HG03159 (cell line): ENCODE measurements around the gene ATP6V0D1.

ENCODE experiments used
- ATAC-seq: cut with Tn5 transposase; IDR thresholded peaks from one replicate; pipeline ENCODE4 v1.9.1; 2021; ENCODE audit warnings: mild to moderate bottlenecking, moderate library complexity; ENCODE audit not compliant: unreplicated experiment

ATP6V0D1 gene

DNA sequence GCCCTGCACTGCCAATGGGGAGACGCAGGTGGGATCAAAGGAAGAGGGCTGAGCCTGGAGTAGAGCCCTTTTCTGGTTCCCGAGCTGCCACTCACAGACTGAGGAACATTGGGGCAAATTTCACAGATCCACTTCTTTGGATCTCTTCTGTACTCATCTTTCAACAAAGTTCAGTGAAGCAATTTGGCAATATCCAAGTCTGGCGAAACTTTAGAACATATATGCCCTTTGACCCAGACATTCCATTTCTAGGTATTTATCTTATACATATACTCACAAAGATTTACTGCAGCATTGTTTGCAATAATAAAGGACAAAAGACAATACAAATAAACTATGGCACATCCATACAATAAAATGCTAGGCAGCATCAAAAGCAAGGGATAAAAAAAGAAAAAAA, 69.6 kb downstream of the ATP6V0D1 start:
- ATAC-seq = no peak

- ATAC-seq = no peak
Measured at GRCh38 chr16:67409631-67410030, 71.3 kb downstream of the ATP6V0D1 start.

GRCh38 chr16:67407788-67408452, 73.0 kb downstream of the ATP6V0D1 start:
- ATAC-seq = no peak

- ATAC-seq = no peak
Measured at GRCh38 chr16:67407176-67407787, 73.7 kb downstream of the ATP6V0D1 start.

DNA sequence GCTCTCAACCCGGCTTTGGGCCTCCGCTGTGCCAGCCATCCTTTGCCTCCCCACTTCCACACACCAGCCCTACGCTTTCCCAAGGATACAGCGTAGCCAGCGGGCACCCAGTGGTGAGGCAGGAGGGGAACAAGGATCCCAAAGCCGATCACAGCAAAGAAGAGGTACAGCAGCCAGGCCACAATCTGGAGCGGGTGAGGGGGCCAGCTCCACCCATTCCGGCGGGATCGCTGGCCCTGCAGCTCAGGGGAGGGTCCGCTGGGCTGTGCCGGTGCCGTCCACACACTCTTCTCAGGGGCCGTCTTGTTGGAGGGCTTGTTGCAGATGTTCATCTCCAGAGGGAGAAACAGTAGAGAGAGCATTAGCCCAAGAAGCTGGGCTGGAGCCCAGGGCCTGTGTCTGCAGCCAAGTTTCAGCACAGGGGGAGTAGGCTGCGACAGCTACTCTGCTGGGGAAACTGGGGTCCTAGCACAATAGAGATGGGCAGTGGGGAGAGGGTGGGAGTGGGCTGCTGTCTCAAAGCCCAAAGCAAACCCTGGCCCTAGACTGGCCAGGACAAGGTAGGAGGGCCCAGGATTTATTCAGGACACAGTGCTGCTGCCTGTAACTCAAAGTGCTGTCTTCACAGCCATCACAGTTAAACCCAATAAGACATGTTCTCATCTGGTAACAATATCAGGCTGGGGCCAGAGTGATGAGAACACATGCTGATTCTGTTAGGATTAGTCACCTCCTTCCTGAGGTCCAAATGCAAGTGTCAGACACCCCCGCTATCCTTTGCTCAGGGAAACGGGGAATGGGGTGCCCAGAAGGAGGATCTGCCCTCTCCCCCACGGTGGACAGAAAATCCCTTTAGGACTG, 74.6 kb downstream of the ATP6V0D1 start:
- ATAC-seq = no peak

DNA sequence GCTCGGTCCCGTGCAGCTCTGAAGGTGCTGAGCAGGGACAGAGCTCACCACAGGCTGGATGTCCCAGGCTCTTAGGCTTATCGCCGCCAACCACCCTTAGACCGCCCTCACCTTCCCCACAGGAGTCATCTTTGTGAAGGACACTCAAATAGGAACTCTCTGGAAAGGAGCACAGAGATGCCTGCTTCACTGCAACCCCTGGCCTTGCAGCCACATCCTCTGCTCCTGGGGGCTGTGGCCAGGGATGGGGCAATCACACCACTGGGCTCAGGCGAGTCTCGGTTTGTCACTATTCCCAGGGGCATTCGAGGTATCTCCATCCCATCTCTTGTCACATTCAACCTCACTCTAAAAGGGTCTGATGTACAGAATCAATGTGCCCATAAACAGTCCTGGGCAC, 75.6 kb downstream of the ATP6V0D1 start:
- ATAC-seq = no peak

DNA sequence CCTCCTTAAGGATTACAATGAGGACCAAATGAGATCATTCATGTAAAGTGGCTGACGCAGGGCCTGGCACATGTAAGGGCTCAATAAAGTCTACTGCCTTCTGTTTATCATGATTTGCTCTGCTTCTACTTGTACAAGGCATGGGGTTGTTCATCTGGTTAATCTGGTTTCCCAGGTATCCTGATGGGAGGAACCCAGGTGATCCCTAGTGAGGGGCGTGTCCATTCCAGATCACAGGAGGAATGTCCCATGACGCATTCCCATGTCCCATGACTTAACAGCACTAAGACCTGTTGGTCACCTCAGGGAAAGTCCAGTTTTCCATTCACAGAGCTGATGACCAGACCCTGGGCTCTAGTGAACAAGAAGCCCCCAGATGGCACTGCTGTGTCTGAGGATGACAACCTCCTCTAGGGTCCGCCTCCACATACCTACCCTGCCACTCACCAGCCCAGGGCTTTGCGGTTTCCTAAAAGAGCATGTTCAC, 76.2 kb downstream of the ATP6V0D1 start:
- ATAC-seq = no peak

DNA sequence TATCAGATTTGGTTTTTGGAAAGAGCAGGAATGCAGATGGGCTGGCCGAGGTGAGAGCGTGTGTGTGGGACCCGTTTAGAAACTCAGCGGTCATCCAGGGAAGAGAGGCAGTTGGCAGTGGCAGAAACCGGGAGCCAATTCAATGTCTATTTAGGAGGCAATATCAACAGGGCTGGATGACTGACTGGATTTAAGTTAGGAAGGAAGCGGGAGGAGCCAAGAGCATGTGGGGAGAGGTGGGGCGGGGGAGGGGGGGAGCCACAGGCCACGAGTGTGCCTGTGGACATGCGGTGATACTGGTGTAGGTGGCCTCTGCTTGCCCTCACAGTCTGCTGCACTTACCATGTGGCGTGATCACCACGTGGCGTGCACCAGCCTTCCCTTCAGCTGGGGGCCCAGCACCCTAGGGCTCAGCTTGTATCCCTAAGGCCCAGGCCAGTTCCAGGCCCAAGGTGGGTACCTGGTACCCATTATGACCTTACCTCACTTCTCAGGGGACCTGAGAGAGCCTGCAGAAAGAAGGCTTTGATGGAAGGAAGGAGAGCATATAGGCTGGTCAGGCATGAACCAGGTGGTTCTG, 76.9 kb downstream of the ATP6V0D1 start:
- no peak for ATAC-seq

DNA sequence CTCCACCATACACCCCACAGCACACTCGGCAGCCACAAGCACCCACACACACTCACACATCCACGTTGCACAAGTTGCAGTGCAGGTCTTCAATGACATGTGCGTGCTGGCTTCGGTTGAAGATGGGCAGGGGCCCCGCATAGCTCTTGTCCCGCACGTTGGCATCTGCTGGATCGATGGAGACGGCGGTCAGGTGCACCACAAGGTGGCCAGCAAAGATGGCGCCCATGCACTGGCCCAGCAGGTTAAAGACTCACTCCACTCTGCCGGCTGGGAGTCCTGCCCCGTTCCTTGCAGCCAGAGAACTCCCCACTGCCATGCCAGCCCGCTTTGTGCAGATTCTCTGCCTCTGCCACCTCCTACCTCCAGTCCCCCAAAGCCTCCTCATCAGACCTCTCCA, 80.1 kb downstream of the ATP6V0D1 start:
- no peak for ATAC-seq

DNA sequence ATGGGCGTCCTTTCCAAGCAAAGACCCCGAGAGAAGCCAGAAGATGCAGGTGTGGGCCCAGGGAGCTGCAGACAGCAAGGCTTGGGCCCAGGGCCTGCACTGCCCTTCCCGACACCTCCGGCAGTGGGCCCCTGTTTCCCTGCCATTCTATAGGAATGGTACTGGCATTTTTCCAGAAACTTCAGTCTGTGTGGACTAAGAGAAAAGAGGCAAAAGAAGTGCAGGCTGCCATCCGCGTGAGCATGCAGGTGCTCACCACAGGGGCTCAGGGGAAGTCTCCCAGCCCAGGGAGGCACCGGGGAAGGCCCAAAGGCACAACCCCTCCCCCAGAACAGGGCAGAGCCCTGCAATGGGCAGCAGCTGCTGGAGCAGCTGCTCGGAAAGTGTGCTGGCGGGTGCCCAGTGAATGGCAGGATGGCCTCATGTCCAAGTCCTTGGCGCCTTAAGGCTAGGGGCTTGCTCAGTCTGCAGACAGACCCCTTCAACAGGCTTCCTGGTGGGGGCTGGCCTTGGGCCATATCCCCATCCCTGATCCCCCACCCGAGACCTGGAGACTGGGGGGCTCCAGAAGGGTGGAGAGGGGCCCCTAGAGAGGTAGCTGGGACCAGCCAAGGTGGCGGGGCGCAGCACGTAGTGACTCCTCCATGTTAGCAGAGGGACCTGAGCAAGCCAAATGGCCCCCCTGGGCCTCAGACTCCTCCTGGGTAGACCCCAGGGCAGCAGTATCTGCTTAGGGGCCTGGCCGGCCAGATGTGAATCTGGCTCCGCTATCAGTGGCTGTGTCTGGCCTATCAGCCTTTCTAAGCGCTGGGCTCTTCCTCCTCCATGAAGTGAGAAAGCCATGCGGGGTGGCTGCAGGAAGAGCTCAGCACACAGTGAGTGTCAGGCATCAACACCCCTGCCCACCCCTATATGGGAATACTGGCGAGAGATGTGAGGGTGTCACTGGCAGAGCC, 80.9 kb downstream of the ATP6V0D1 start:
- ATAC-seq = no peak

DNA sequence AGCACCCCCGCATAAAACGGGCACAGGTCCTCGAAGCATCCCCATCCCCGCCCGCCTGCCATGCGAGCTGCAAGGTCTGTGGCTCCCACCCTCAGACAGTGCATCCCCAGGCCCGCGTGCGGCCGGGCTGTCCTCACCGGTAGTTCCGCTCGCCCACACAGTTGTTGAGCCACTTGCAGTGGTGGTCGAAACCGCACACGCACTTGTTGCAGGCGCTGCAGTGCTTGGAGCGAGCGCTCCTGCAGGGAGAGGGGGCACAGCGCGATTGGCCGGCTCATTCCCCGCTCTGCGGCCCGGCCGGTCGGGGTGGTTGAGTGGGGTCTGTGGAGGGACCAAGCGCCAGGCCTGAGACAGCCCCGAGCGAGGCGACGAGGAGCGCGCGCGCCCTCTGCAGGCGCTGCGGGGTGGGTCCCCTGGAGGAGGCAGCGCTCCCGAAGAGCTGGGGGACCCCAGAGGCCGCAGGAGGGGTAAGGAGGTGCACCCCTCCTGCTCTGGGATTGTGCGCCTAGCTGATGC, 81.7 kb downstream of the ATP6V0D1 start:
- no peak for ATAC-seq

- ATAC-seq = no peak
Measured at GRCh38 chr16:67398546-67399217, 82.3 kb downstream of the ATP6V0D1 start.

- no peak for ATAC-seq
Measured at GRCh38 chr16:67397812-67398545, 83.0 kb downstream of the ATP6V0D1 start.

DNA sequence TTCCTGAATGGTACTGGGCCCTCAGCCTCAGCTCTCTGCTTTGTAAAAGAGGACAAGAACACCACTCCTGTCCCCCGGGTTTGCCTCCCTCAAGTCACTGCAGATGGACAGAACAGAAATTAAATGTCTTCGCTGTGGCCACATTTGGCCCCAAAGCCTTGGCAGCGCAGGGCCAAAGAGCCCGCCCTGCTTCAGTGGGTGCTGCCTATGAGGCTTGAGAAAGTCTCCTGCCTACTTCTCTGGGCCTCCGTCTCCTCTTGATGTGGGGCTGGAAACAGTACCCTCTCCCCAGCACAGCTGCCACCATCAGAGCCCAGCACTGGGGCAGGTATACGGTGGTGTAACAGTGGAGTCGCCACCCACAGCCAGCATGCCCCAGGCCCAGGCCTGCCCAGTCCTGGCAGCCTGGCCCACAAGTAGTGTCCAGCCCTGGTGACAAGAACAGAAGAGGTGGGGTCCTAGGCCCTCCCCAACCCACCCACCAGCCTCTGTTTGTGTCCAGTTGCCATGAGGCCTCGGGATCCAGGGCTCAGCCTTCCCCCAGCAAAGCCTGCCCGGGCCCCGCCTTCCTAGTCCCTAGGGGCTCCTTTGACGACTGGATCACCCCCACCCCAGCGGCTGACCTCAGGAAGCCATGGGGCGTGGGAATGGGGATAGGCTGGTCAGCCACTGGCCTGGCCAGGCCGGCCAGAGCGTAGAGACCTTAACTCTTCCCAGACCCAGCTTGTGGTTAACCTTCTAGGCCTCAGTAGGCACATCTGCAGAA, 83.7 kb downstream of the ATP6V0D1 start:
- no peak for ATAC-seq

- ATAC-seq = no peak
Measured at GRCh38 chr16:67396159-67397035, 84.6 kb downstream of the ATP6V0D1 start.

DNA sequence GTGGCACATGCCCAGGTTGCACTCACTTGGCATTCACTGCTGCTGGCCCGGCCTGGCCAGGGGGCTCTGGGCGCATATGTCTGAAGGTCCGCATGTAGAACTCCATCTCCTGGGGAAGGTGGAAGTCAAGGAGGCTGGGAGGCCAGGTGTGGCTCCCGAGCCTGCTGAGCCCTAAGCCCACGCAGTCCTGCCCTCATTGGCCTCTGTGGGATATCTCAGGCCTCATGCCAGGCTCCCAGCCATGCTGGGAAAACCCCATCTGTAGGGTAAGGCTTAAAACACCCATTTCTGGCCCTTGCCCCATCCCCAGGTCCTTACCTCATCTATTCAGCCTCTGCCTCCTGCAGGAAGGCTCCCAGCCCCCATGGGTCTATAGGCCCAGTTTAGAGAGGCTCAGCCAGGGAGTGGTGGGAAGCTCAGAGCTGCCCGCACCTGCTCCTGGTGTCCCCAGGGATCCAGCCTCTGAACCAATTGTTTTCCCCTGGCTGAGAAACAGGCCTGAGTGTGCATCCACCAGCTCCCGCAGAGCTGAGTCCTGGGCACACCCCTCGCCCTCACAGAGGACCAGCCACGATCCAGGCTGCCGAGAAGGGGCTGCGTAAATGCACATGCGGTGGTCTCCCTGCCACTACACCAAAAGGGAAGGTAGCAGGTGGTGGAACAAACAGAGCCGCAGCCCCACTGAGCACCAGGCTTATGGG, 85.3 kb downstream of the ATP6V0D1 start:
- ATAC-seq = no peak

DNA sequence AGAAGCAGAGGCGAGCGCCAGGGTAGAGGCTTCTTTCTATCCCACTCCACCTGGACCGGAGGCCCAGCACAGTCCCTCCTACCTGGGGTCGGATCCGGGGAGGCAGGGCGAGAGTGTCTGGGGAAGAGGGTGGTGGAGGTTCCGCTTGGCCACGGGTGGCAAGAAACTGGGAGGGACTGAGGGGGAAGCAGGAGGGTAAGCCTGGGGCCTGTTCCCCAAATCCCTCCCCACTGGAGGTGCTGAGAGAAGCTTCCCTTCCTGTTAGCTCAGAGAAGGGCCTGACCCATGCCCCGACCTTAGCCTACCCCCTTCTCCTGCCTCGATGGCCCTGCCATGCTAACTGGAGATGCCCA, 85.9 kb downstream of the ATP6V0D1 start:
- ATAC-seq = no peak
